ENCODE measurements around the gene SERINC5.

SERINC5 gene

GRCh38 chr5:80076131-80077050 lies 179.5 kb downstream of the SERINC5 start:
- Histone ChIP-seq H3K4me3 (ENCODE audit: low read depth in 1 of 2, low read length in 1 of 2) (no peak overlapping the region), H3K4me1 (ENCODE audit: control insufficient read depth in 1 of 2, insufficient read depth in 1 of 2, low read depth in 1 of 2, low read length in 1 of 2) (no peaks in the 10 kb centered on the region), H3K9me3 (no peaks in the 10 kb centered on the region), H3K27ac (no peak overlapping the region), H3K36me3 (peaks cover 49% of the 10 kb centered on the region), H3K27me3 (no peaks in the 10 kb centered on the region)
- TF ChIP-seq CTCF (IDR thresholded peaks at IDR 0.05): no peak

- no peak for TF ChIP-seq CTCF (IDR thresholded peaks at IDR 0.05)
- Histone ChIP-seq H3K27ac (no peak overlapping the region), H3K4me1 (ENCODE audit: control insufficient read depth in 1 of 2, insufficient read depth in 1 of 2, low read depth in 1 of 2, low read length in 1 of 2) (peaks cover 35 to 37% of the 10 kb centered on the region in 2 experiments), H3K27me3 (no peaks in the 10 kb centered on the region), H3K9me3 (no peaks in the 10 kb centered on the region), H3K4me3 (ENCODE audit: low read depth in 1 of 2, low read length in 1 of 2) (no peak overlapping the region), H3K36me3 (peaks cover 21% of the 10 kb centered on the region)
Measured at GRCh38 chr5:80072103-80073073, 183.5 kb downstream of the SERINC5 start.

DNA sequence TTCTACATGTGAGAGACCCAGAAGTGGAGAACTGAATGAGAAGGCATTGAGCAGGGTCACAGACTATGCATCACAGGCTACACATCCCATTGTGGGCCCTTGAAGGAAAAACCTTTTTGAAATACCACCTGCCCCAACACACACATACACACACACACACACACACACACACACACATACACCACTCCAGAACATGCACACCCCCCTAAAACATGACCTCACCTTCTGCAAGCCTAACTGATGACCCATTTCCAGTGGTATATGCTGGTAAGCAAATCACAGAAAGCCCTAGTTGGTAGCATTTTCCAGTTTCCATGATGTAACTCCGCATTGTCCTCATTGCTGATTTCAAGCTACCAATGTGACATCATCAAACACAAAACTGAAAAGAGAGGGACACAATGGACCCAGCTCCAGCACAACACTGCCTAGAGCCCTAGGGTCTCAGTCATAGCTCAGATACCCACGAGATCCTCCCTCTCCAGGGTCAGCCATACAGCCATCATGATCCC lies 184.3 kb downstream of the SERINC5 start:
- no peak overlapping the region for H3K4me3 ChIP-seq (ENCODE audit: low read depth in 1 of 2, low read length in 1 of 2)
- no peak overlapping the region for H3K27ac ChIP-seq
- no peak for TF ChIP-seq CTCF (IDR thresholded peaks at IDR 0.05)
- peaks cover 43 to 45% of the 10 kb centered on the region in 2 experiments for H3K4me1 ChIP-seq (ENCODE audit: control insufficient read depth in 1 of 2, insufficient read depth in 1 of 2, low read depth in 1 of 2, low read length in 1 of 2)
- H3K36me3 ChIP-seq: peaks cover 12% of the 10 kb centered on the region
- H3K27me3 ChIP-seq: no peaks in the 10 kb centered on the region
- H3K9me3 ChIP-seq: no peaks in the 10 kb centered on the region

GRCh38 chr5:80070338-80071056 lies 185.4 kb downstream of the SERINC5 start:
- no peaks in the 10 kb centered on the region for H3K9me3 ChIP-seq
- no peaks in the 10 kb centered on the region for H3K27me3 ChIP-seq
- H3K4me1 ChIP-seq (ENCODE audit: control insufficient read depth in 1 of 2, insufficient read depth in 1 of 2, low read depth in 1 of 2, low read length in 1 of 2): peaks cover 47 to 49% of the 10 kb centered on the region in 2 experiments
- H3K27ac ChIP-seq: peak overlapping the region; percentile 73
- H3K4me3 ChIP-seq (ENCODE audit: low read depth in 1 of 2, low read length in 1 of 2): no peak overlapping the region
- H3K36me3 ChIP-seq: peaks cover 4% of the 10 kb centered on the region
- no peak for TF ChIP-seq CTCF (IDR thresholded peaks at IDR 0.05)

GRCh38 chr5:80069918-80070318 lies 185.9 kb downstream of the SERINC5 start:
- Histone ChIP-seq H3K4me1 (ENCODE audit: control insufficient read depth in 1 of 2, insufficient read depth in 1 of 2, low read depth in 1 of 2, low read length in 1 of 2) (peaks cover 47 to 49% of the 10 kb centered on the region in 2 experiments), H3K4me3 (ENCODE audit: low read depth in 1 of 2, low read length in 1 of 2) (no peak overlapping the region)

More at GRCh38 chr5:80069918-80070318, 185.9 kb downstream of the SERINC5 start:
- H3K36me3 ChIP-seq: no peaks in the 10 kb centered on the region
- no peaks in the 10 kb centered on the region for H3K27me3 ChIP-seq
- peak overlapping the region; percentile 73 for H3K27ac ChIP-seq
- H3K9me3 ChIP-seq: no peaks in the 10 kb centered on the region
- no peak for TF ChIP-seq CTCF (IDR thresholded peaks at IDR 0.05)
